ENCODE results near the gene UNC119. TPM values are rescaled to one million over a fixed set of nuclear protein-coding genes. Genes with fewer than 3 reads are reported as not detected.

The UNC119 gene
- polyA plus RNA-seq, 3 donors: 77.5 to 189 (median 80.2) TPM

GRCh38 chr17:28519236-28519635 lies 33.2 kb downstream of the UNC119 start:
- H3K4me2 ChIP-seq (replicated peaks; ENCODE audit: extremely low read depth, low read length, poor library complexity, severe bottlenecking): no peak overlapping the region
- TF ChIP-seq CTCF (IDR thresholded peaks at IDR 0.05): no peak
- no peak overlapping the region for H3K27ac ChIP-seq (ENCODE audit: low read depth in 1 of 2, low read length in 2 of 2)
- no peaks in the 10 kb centered on the region for H3K36me3 Mint-ChIP-seq
- peaks cover 0 to 8% (median 8%) of the 10 kb centered on the region in 3 donors for H3K27me3 Mint-ChIP-seq (ENCODE audit: low read depth in 3 of 3)
- H3K9me3 ChIP-seq (replicated peaks in 1 of 2; ENCODE audit: control insufficient read depth in 1 of 2, insufficient read depth in 1 of 2, low read length in 2 of 2): no peaks in the 10 kb centered on the region
- no peaks in the 10 kb centered on the region for H3K36me3 ChIP-seq (replicated peaks in 1 of 2; ENCODE audit: control insufficient read depth in 1 of 2, insufficient read depth in 2 of 2, low read length in 2 of 2)
- H3K9ac ChIP-seq (ENCODE audit: insufficient read depth, low read length, poor library complexity, severe bottlenecking): no peak overlapping the region
- peaks cover 0 to 9% (median 2%) of the 10 kb centered on the region in 7 donors for H3K9me3 Mint-ChIP-seq
- no peak overlapping the region for H3K27ac Mint-ChIP-seq
- WGBS (ENCODE audit: insufficient coverage): 0% methylated on average over 4 of the region's 5 CpGs
- intact Hi-C loops (cut with micrococcal nuclease): no loop called here
- H3K4me1 ChIP-seq (ENCODE audit: control insufficient read depth in 1 of 2, insufficient read depth in 2 of 2, low read length in 2 of 2): peaks cover 0 to 5% of the 10 kb centered on the region in 2 donors
- H3K79me2 ChIP-seq (ENCODE audit: insufficient read depth, low read length): no peaks in the 10 kb centered on the region
- H4K20me1 ChIP-seq (ENCODE audit: insufficient read depth, low read length): no peaks in the 10 kb centered on the region
- H3K4me3 ChIP-seq (replicated peaks in 1 of 3; ENCODE audit: low read depth in 2 of 3, low read length in 3 of 3): no peak overlapping the region
- H2AFZ ChIP-seq (ENCODE audit: insufficient read depth, low read depth, low read length, poor library complexity, severe bottlenecking): peak overlapping the region; percentile 46
- H3K4me1 Mint-ChIP-seq: peaks cover 9% of the 10 kb centered on the region
- no peak for DNase-seq
- H3K4me3 Mint-ChIP-seq: no peak overlapping the region
- no peaks in the 10 kb centered on the region for H3K27me3 ChIP-seq (ENCODE audit: control insufficient read depth in 2 of 2, insufficient read depth in 2 of 2, low read length in 2 of 2)

GRCh38 chr17:28518578-28518977 lies 33.8 kb downstream of the UNC119 start:
- no peak overlapping the region for H3K4me2 ChIP-seq (replicated peaks; ENCODE audit: extremely low read depth, low read length, poor library complexity, severe bottlenecking)
- H3K79me2 ChIP-seq (ENCODE audit: insufficient read depth, low read length): no peaks in the 10 kb centered on the region
- TF ChIP-seq CTCF (IDR thresholded peaks at IDR 0.05): no peak
- no peaks in the 10 kb centered on the region for H3K36me3 Mint-ChIP-seq
- peaks cover 0 to 9% (median 3%) of the 10 kb centered on the region in 7 donors for H3K9me3 Mint-ChIP-seq
- intact Hi-C loops (cut with micrococcal nuclease): no loop called here
- H3K9me3 ChIP-seq (replicated peaks in 1 of 2; ENCODE audit: control insufficient read depth in 1 of 2, insufficient read depth in 1 of 2, low read length in 2 of 2): no peaks in the 10 kb centered on the region
- DNase-seq: no peak
- no peak overlapping the region for H3K27ac ChIP-seq (ENCODE audit: low read depth in 1 of 2, low read length in 2 of 2)
- H3K9ac ChIP-seq (ENCODE audit: insufficient read depth, low read length, poor library complexity, severe bottlenecking): no peak overlapping the region
- H3K4me1 ChIP-seq (ENCODE audit: control insufficient read depth in 1 of 2, insufficient read depth in 2 of 2, low read length in 2 of 2): peaks cover 0 to 5% of the 10 kb centered on the region in 2 donors
- no peaks in the 10 kb centered on the region for H4K20me1 ChIP-seq (ENCODE audit: insufficient read depth, low read length)
- peaks cover 0 to 8% (median 8%) of the 10 kb centered on the region in 3 donors for H3K27me3 Mint-ChIP-seq (ENCODE audit: low read depth in 3 of 3)
- H3K27ac Mint-ChIP-seq: no peak overlapping the region
- H3K4me3 Mint-ChIP-seq: no peak overlapping the region
- H3K36me3 ChIP-seq (replicated peaks in 1 of 2; ENCODE audit: control insufficient read depth in 1 of 2, insufficient read depth in 2 of 2, low read length in 2 of 2): no peaks in the 10 kb centered on the region
- WGBS (ENCODE audit: insufficient coverage): 78% methylated on average over 2 of the region's 7 CpGs
- no peak overlapping the region for H3K4me3 ChIP-seq (replicated peaks in 1 of 3; ENCODE audit: low read depth in 2 of 3, low read length in 3 of 3)
- peaks cover 9% of the 10 kb centered on the region for H3K4me1 Mint-ChIP-seq
- H3K27me3 ChIP-seq (ENCODE audit: control insufficient read depth in 2 of 2, insufficient read depth in 2 of 2, low read length in 2 of 2): no peaks in the 10 kb centered on the region
- no peak overlapping the region for H2AFZ ChIP-seq (ENCODE audit: insufficient read depth, low read depth, low read length, poor library complexity, severe bottlenecking)

Measured in CD14-positive monocyte (primary cell).